ENCODE measurements around the gene ANKS1B. TPM values are rescaled to one million over a fixed set of nuclear protein-coding genes. Genes with fewer than 3 reads are reported as not detected.

ANKS1B gene
- total and polyA plus RNA-seq, 4 donors: 0.03 to 3.4 (median 0.53) TPM

- WGBS: 85% methylated on average over 3 of the region's 3 CpGs
- Histone ChIP-seq H3K9ac (ENCODE audit: low read depth in 1 of 2, low read length in 2 of 2) (no peak overlapping the region), H3K4me3 (ENCODE audit: low read depth in 1 of 3, low read length in 3 of 3) (no peak overlapping the region), H3K9me3 (ENCODE audit: control insufficient read depth in 4 of 4, low read length in 3 of 4) (peaks cover 0 to 4% (median 0%) of the 10 kb centered on the region in 4 donors), H3K4me1 (ENCODE audit: control insufficient read depth in 4 of 4, insufficient read depth in 4 of 4, low read length in 3 of 4) (no peaks in the 10 kb centered on the region), H3K27me3 (ENCODE audit: control insufficient read depth in 4 of 4, insufficient read depth in 4 of 4, low read length in 3 of 4) (no peaks in the 10 kb centered on the region), H3K36me3 (ENCODE audit: control insufficient read depth in 4 of 4, insufficient read depth in 3 of 4, low read depth in 1 of 4, low read length in 3 of 4) (no peaks in the 10 kb centered on the region), H3K27ac (ENCODE audit: low read depth in 1 of 2, low read length in 2 of 2) (no peak overlapping the region)
- DNase-seq (ENCODE audit: low spot score): no peak
- TF ChIP-seq RAD21 (IDR thresholded peaks at IDR 0.05) (no peak), GABPA (IDR thresholded peaks at IDR 0.05 in 1 of 2, conservative IDR thresholded peaks at IDR 0.05 in 1 of 2) (no peak), TAF1 (conservative IDR thresholded peaks at IDR 0.05) (no peak), RXRA (IDR thresholded peaks at IDR 0.05) (no peak), SP1 (IDR thresholded peaks at IDR 0.05) (no peak), ATF3 (IDR thresholded peaks at IDR 0.05) (no peak), MAX (IDR thresholded peaks at IDR 0.05) (no peak), JUND (IDR thresholded peaks at IDR 0.05) (no peak), EGR1 (IDR thresholded peaks at IDR 0.05; ENCODE audit: low read depth in 2 of 2) (no peak), HNF4A (conservative IDR thresholded peaks at IDR 0.05) (no peak), ZBTB33 (IDR thresholded peaks at IDR 0.05) (no peak), YY1 (IDR thresholded peaks at IDR 0.05) (no peak), FOXA1 (IDR thresholded peaks at IDR 0.05) (no peak), FOXA2 (IDR thresholded peaks at IDR 0.05) (no peak), NR2F2 (IDR thresholded peaks at IDR 0.05) (no peak), HNF4G (IDR thresholded peaks at IDR 0.05) (no peak), REST (IDR thresholded peaks at IDR 0.05) (no peak), CTCF (IDR thresholded peaks at IDR 0.05; ENCODE audit: low read depth, low read length, missing input control) (no peak)
These were observed 571.0 kb downstream of the ANKS1B start for GRCh38 chr12:99413751-99414150.
